SH-SY5Y (cell line): Measurements from ENCODE around the gene TYMS.

Source experiments
- GATA2 ChIP-seq: IDR thresholded peaks from 2 replicates; pipeline ENCODE4 v1.6.1; 2011; ENCODE audit warnings: mild to moderate bottlenecking, low read depth, low read length
- GATA3 ChIP-seq: IDR thresholded peaks from 2 replicates; pipeline ENCODE4 v1.6.1; 2011; ENCODE audit warnings: low read depth, mild to moderate bottlenecking, low read length, moderate library complexity

GRCh38 chr18:671405-671804 is 14.0 kb downstream of the TYMS start:
- TF ChIP-seq GATA2 (no peak), GATA3 (no peak)
